Heart right ventricle (tissue), 16 donors: ENCODE measurements around the gene UNC79. TPM values are rescaled to one million over a fixed set of nuclear protein-coding genes. Genes with fewer than 3 reads are reported as not detected.

Experiments used
- ATAC-seq, 8 donors: fragments of 200-7000 bp; cut with Tn5 transposase; one replicate each; pipeline ENCODE4 v1.9.1; 2020; ENCODE audit warnings: mild to moderate bottlenecking in 8 of 8, moderate library complexity in 8 of 8, moderate number of reproducible peaks in 1 of 8
- DNase-seq, 2 donors: peaks; one replicate each; pipeline ENCODE4 v3.0.0-alpha.2; 2020
- H3K27ac ChIP-seq, 10 donors: fragments of 200-600 bp; sonication (generic) in 2 of 10; one replicate each; pipeline versions ENCODE4 v1.5.0 to v1.8.0; 2020 to 2022; ENCODE audit warnings: mild to moderate bottlenecking in 3 of 10
- H3K27me3 ChIP-seq, 7 donors: fragments of 200-600 bp; one replicate each; pipeline ENCODE4 v1.8.0; 2021 to 2022; ENCODE audit warnings: mild to moderate bottlenecking in 2 of 7
- H3K36me3 ChIP-seq, 9 donors: fragments of 200-600 bp; sonication (generic) in 1 of 9; one replicate each; pipeline versions ENCODE4 v1.5.0 to v1.8.0; 2020 to 2022; ENCODE audit warnings: mild to moderate bottlenecking in 2 of 9
- H3K4me1 ChIP-seq, 9 donors: fragments of 200-600 bp; sonication (generic) in 1 of 9; one replicate each; pipeline versions ENCODE4 v1.5.0 to v1.8.0; 2020 to 2022; ENCODE audit warnings: mild to moderate bottlenecking in 4 of 9
- H3K4me3 ChIP-seq, 10 donors: fragments of 200-600 bp; sonication (generic) in 2 of 10; one replicate each; pipeline versions ENCODE4 v1.5.0 to v1.8.0; 2020 to 2022; ENCODE audit warnings: mild to moderate bottlenecking in 7 of 10, moderate library complexity in 2 of 10
- H3K9me3 ChIP-seq, 11 donors: fragments of 200-600 bp in 10 of 11; sonication (generic) in 2 of 11; one replicate each; pipeline versions ENCODE4 v1.5.0 to v1.8.0; 2013 to 2022; ENCODE audit warnings: mild to moderate bottlenecking in 2 of 11, control low read depth in 1 of 11, moderate library complexity in 1 of 11
- WGBS, 2 donors: extraction: QIAGEN DNeasy Blood & Tissue Kit; methylation state at CpG; one replicate each; pipeline ENCODE4 v1.1.7; 2013; ENCODE audit warnings: inconsistent platforms in 1 of 2; 5-methylcytosine and 5-hydroxymethylcytosine counted together
- intact Hi-C, 10 donors: fragments of 100-400 bp; cut with DNase I; formaldehyde crosslinking; loops; one replicate each; pipeline versions ENCODE4 v1.11.1 to v1.14.2; 2022
- polyA plus RNA-seq, 2 donors: library from polyadenylated mRNA; stranded (reverse); fragments of 200-250 nt; gene quantifications; one replicate each; pipeline ENCODE4 v1.2.3, GENCODE V29; 2013
- total RNA-seq, 10 donors: library from RNA; stranded (reverse); fragmentation: NEBNext Ultra II Directional in 3 of 10; extraction: Animal tissue kit (Norgen Biotek cat#: 25700) in 3 of 10; gene quantifications; one replicate each; pipeline versions ENCODE4 v1.2.1 to v1.2.4, GENCODE V29; 2021 to 2023
- TF ChIP-seq, protein P1 (sequence below), 9 donors: fragments of 200-600 bp; sonication (generic) in 2 of 9; IDR thresholded peaks; one replicate each; pipeline versions ENCODE4 v1.5.0 to v1.8.0; 2021 to 2022; ENCODE audit warnings: antibody characterized with exemption in 9 of 9, mild to moderate bottlenecking in 5 of 9, moderate library complexity in 1 of 9
- donor health status: Arrhythmogenic right ventricular cardiomyopathy.
- donor health status: ischemic (EF 13 %, LVEDD 7.1; RV severe dilation, severe dysfunction).
- donor health status: healthy with polysubstance abuse.
- donor health status: DM: no; HTN: yes; CAD: no.
- donor health status: DM: no; HTN: no; CAD: no.
- donor health status: ischemic (EF 25% LVEDD 6.9; RV normal size, moderate dysfunction).
- donor health status: ischemic (EF 25% LVEDD 5.7; RV mildly dilated, moderate dysfunction).
- donor health status: healthy.
- donor health status: DM: yes; HTN: yes; CAD: no.
- donor health status: Ischemic cardiomyopathy.
- donor health status: ischemic (EF 35%, LVEDD 5.7; RV mildly dilated, moderate dysfunction).
- donor health status: nonischemic (EF 11% LVEDD 7.7; RV severe dilation, severe dysfunction).
- donor health status: DM: yes; HTN: yes; CAD: no.
- donor health status: PGD.
- donor health status: ischemic (EF 29% LVEDD 5.4; RV normal size, mild dysfunction).
- donor health status: nonischemic (EF 23%, LVEDD 6.1; RV moderate dilation, normal function).

The UNC79 gene
- total and polyA plus RNA-seq, 12 donors, result 0.01 to 0.89 (median 0.40) TPM

GRCh38 chr14:93707475-93707874 lies 276.7 kb downstream of the UNC79 start:
- no peaks in the 10 kb centered on the region for H3K27me3 ChIP-seq
- no peaks in the 10 kb centered on the region for H3K4me1 ChIP-seq
- TF ChIP-seq, protein P1, sequence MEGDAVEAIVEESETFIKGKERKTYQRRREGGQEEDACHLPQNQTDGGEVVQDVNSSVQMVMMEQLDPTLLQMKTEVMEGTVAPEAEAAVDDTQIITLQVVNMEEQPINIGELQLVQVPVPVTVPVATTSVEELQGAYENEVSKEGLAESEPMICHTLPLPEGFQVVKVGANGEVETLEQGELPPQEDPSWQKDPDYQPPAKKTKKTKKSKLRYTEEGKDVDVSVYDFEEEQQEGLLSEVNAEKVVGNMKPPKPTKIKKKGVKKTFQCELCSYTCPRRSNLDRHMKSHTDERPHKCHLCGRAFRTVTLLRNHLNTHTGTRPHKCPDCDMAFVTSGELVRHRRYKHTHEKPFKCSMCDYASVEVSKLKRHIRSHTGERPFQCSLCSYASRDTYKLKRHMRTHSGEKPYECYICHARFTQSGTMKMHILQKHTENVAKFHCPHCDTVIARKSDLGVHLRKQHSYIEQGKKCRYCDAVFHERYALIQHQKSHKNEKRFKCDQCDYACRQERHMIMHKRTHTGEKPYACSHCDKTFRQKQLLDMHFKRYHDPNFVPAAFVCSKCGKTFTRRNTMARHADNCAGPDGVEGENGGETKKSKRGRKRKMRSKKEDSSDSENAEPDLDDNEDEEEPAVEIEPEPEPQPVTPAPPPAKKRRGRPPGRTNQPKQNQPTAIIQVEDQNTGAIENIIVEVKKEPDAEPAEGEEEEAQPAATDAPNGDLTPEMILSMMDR (IDR thresholded peaks at IDR 0.05), result no peak
- WGBS, 2 donors, result 79 to 87% methylated on average over 3 of the region's 3 CpGs
- no peak overlapping the region for H3K4me3 ChIP-seq
- DNase-seq (no peak), ATAC-seq (no peak)
- no peaks in the 10 kb centered on the region for H3K36me3 ChIP-seq
- intact Hi-C loops, result loop anchor here in 1 of 10 donors (10.0 kb wide), 1 partner anchor 67 kb away; no protein-coding TSS in a partner anchor
- no peak overlapping the region for H3K27ac ChIP-seq
- H3K9me3 ChIP-seq, result no peaks in the 10 kb centered on the region

- Histone ChIP-seq H3K9me3 (no peaks in the 10 kb centered on the region), H3K4me3 (no peak overlapping the region), H3K27me3 (peaks cover 0 to 4% (median 0%) of the 10 kb centered on the region in 7 donors), H3K27ac (no peak overlapping the region), H3K36me3 (no peaks in the 10 kb centered on the region), H3K4me1 (no peaks in the 10 kb centered on the region)
- TF ChIP-seq, protein P1 (IDR thresholded peaks at IDR 0.05), result no peak
- intact Hi-C loops, result loop anchor here in 1 of 10 donors (10.0 kb wide), 1 partner anchor 66 kb away; no protein-coding TSS in a partner anchor
- DNase-seq, result no peak
- peak in 4 of 8 donors; percentile 28 to 94 (median 78) for ATAC-seq
- WGBS, 2 donors, result 22 to 37% methylated on average over 6 of the region's 6 CpGs
Observed at GRCh38 chr14:93708311-93708734, 277.6 kb downstream of the UNC79 start.

DNA sequence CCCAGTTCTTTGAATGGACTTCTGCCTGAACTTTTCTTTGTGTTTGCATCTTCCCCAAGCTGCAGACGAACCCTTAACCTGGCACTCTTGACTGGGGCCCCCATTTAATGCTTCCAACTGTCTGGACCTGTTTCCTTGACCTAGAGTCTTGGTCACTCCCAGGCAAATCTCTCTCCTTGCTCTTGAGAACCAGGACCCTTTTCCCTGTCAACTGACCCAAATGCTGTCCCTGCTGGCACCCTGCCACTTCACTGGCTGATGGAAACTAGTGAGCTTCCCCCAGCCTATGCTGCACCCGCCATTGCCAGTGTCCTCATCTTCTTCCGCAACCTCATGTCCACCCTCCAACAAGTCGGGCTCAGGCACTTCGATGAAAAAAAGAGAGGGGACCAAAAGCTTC lies 278.1 kb downstream of the UNC79 start:
- Histone ChIP-seq H3K36me3 (no peaks in the 10 kb centered on the region), H3K4me3 (no peak overlapping the region), H3K4me1 (no peaks in the 10 kb centered on the region), H3K27me3 (peaks cover 0 to 5% (median 0%) of the 10 kb centered on the region in 7 donors), H3K9me3 (no peaks in the 10 kb centered on the region), H3K27ac (no peak overlapping the region)
- WGBS, 2 donors, result 83 to 89% methylated on average over 5 of the region's 5 CpGs
- intact Hi-C loops, result loop anchor here in 1 of 10 donors (10.0 kb wide), 1 partner anchor 66 kb away; no protein-coding TSS in a partner anchor
- DNase-seq, result no peak
- TF ChIP-seq, protein P1 (IDR thresholded peaks at IDR 0.05), result no peak
- no peak for ATAC-seq

GRCh38 chr14:93709249-93709648 lies 278.5 kb downstream of the UNC79 start:
- TF ChIP-seq, protein P1 (IDR thresholded peaks at IDR 0.05), result no peak
- Histone ChIP-seq H3K9me3 (no peaks in the 10 kb centered on the region), H3K4me1 (no peaks in the 10 kb centered on the region), H3K27me3 (peaks cover 0 to 6% (median 0%) of the 10 kb centered on the region in 7 donors), H3K4me3 (no peak overlapping the region), H3K27ac (no peak overlapping the region), H3K36me3 (no peaks in the 10 kb centered on the region)
- WGBS, 2 donors, result 90 to 91% methylated on average over 4 of the region's 4 CpGs
- intact Hi-C loops, result loop anchor here in 1 of 10 donors (10.0 kb wide), 1 partner anchor 66 kb away; no protein-coding TSS in a partner anchor
- ATAC-seq, result no peak
- DNase-seq, result no peak
